ENCODE data around the gene SUMO1. TPM values are rescaled to one million over a fixed set of nuclear protein-coding genes. Genes with fewer than 3 reads are reported as not detected.

Gene SUMO1
- total RNA-seq, 6 experiments from 2014 or later, result 135 to 153 (median 147) TPM

- TF ChIP-seq, protein P1, sequence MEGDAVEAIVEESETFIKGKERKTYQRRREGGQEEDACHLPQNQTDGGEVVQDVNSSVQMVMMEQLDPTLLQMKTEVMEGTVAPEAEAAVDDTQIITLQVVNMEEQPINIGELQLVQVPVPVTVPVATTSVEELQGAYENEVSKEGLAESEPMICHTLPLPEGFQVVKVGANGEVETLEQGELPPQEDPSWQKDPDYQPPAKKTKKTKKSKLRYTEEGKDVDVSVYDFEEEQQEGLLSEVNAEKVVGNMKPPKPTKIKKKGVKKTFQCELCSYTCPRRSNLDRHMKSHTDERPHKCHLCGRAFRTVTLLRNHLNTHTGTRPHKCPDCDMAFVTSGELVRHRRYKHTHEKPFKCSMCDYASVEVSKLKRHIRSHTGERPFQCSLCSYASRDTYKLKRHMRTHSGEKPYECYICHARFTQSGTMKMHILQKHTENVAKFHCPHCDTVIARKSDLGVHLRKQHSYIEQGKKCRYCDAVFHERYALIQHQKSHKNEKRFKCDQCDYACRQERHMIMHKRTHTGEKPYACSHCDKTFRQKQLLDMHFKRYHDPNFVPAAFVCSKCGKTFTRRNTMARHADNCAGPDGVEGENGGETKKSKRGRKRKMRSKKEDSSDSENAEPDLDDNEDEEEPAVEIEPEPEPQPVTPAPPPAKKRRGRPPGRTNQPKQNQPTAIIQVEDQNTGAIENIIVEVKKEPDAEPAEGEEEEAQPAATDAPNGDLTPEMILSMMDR (IDR thresholded peaks at IDR 0.05), result no peak
- Mint-ChIP-seq H3K4me1 (ENCODE audit: low read depth) (peaks cover 41% of the 10 kb centered on the region), H3K27me3 (ENCODE audit: insufficient read depth) (no peaks in the 10 kb centered on the region; the same call in 1 of the 2 replicates), H3K9me3 (no peaks in the 10 kb centered on the region), H3K4me3 (no peak overlapping the region), H3K36me3 (ENCODE audit: low read depth) (no peaks in the 10 kb centered on the region), H3K27ac (no peak overlapping the region)
- DNase-seq, result peak; percentile 33
Measured at GRCh38 chr2:202161151-202161835, 77.1 kb downstream of the SUMO1 start.

DNA sequence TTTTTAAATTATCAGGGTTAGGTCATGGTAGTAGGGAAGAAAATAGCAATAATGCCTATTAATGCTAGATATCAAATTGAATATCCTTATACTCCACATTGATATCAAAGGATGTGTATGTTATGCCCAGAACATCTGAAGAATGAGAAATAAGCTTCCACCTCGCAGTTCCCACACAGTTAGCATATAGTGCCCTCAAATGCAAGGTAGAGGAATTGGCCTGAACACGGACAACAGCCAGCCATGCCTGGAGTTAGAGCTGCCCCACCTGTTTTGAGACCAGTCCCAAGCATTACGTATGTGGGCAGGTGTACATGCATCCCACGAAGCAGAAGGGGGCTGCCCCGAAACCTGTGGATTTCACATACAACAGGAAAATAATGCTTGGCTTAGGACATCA is 79.6 kb downstream of the SUMO1 start:
- H3K4me1 Mint-ChIP-seq (ENCODE audit: low read depth), result peaks cover 31% of the 10 kb centered on the region
- no peak overlapping the region for H3K4me3 Mint-ChIP-seq
- TF ChIP-seq, protein P1 (IDR thresholded peaks at IDR 0.05), result peak; percentile 54
- no peak overlapping the region for H3K27ac Mint-ChIP-seq
- H3K27me3 Mint-ChIP-seq (ENCODE audit: insufficient read depth), result peaks cover 2% of the 10 kb centered on the region; the same call in 1 of the 2 replicates
- no peaks in the 10 kb centered on the region for H3K9me3 Mint-ChIP-seq
- DNase-seq, result peak; percentile 16
- no peaks in the 10 kb centered on the region for H3K36me3 Mint-ChIP-seq (ENCODE audit: low read depth)

- no peak overlapping the region for H3K4me3 Mint-ChIP-seq
- H3K36me3 Mint-ChIP-seq (ENCODE audit: low read depth), result no peaks in the 10 kb centered on the region
- H3K9me3 Mint-ChIP-seq, result no peaks in the 10 kb centered on the region
- peaks cover 2% of the 10 kb centered on the region; the same call in 1 of the 2 replicates for H3K27me3 Mint-ChIP-seq (ENCODE audit: insufficient read depth)
- H3K27ac Mint-ChIP-seq, result no peak overlapping the region
- H3K4me1 Mint-ChIP-seq (ENCODE audit: low read depth), result peaks cover 45% of the 10 kb centered on the region
- DNase-seq, result no peak
- TF ChIP-seq, protein P1 (IDR thresholded peaks at IDR 0.05), result no peak
Measured at GRCh38 chr2:202157211-202157990, 81.0 kb downstream of the SUMO1 start.

Other genes with a start within 250 kb of the SUMO1 start
- gene FZD7, start 204.7 kb downstream of the SUMO1 start, total RNA-seq (2021; fragmentation: NEBNext Ultra II Directional; extraction: Animal tissue kit (Norgen Biotek cat#: 25700)), result 100 to 1,000 TPM; 111 to 147 (median 117) TPM
- under 1 TPM; 0.09 to 0.40 (median 0.26) TPM for gene KIAA2012, start 165.3 kb downstream of the SUMO1 start, total RNA-seq (2021; fragmentation: NEBNext Ultra II Directional; extraction: Animal tissue kit (Norgen Biotek cat#: 25700))
- 10 to 100 TPM; 50.2 to 61.9 (median 57.0) TPM for gene NOP58, start 27.2 kb upstream of the SUMO1 start, total RNA-seq (2021; fragmentation: NEBNext Ultra II Directional; extraction: Animal tissue kit (Norgen Biotek cat#: 25700))
- gene BMPR2, start 137.7 kb upstream of the SUMO1 start, total RNA-seq (2021; fragmentation: NEBNext Ultra II Directional; extraction: Animal tissue kit (Norgen Biotek cat#: 25700)), result 10 to 100 TPM; 50.5 to 59.4 (median 56.4) TPM